Stimulated activated CD4-positive, alpha-beta T cell treated with anti-CD3 and anti-CD28 coated beads, Interleukin-12 subunit alpha, Interleukin-12 subunit beta, amount 100 ng/mL, for 48 hours (primary cell): ENCODE data around the gene NYAP2.

ENCODE experiments used
- DNase-seq, 3 donors: peaks; one replicate each; pipeline ENCODE4 v3.0.0-alpha.2; 2020; ENCODE audit warnings: low read depth in 2 of 3, low spot score in 1 of 3

The NYAP2 gene

GRCh38 chr2:225399504-225399903, at the start of gene NYAP2:
NYAP2 (plus strand) TSS chr2:225399710; CDS start chr2:225408881, 9,171 bp downstream.
- no peak for DNase-seq

GRCh38 chr2:225353579-225354085, 45.9 kb upstream of the NYAP2 start:
- no peak for DNase-seq

GRCh38 chr2:225354281-225354774, 45.2 kb upstream of the NYAP2 start:
- DNase-seq = no peak

GRCh38 chr2:225355788-225356187, 43.7 kb upstream of the NYAP2 start:
- DNase-seq = no peak

GRCh38 chr2:225366731-225367130, 32.8 kb upstream of the NYAP2 start:
- no peak for DNase-seq

GRCh38 chr2:225367482-225367881, 32.0 kb upstream of the NYAP2 start:
- no peak for DNase-seq

- no peak for DNase-seq
Measured at GRCh38 chr2:225378984-225379383, 20.5 kb upstream of the NYAP2 start.

- no peak for DNase-seq
Measured at GRCh38 chr2:225379856-225380255, 19.7 kb upstream of the NYAP2 start.

GRCh38 chr2:225381609-225382008, 17.9 kb upstream of the NYAP2 start:
- DNase-seq = no peak

- no peak for DNase-seq
Measured at GRCh38 chr2:225398372-225398771, 1.1 kb upstream of the NYAP2 start.

GRCh38 chr2:225400060-225400511, 576 bp downstream of the NYAP2 start:
- no peak for DNase-seq

- DNase-seq = no peak
Measured at GRCh38 chr2:225400546-225401400, 1.3 kb downstream of the NYAP2 start.

GRCh38 chr2:225402210-225402776, 2.8 kb downstream of the NYAP2 start:
- no peak for DNase-seq

GRCh38 chr2:225411452-225411851, 11.9 kb downstream of the NYAP2 start:
- no peak for DNase-seq

- no peak for DNase-seq
Measured at GRCh38 chr2:225413786-225414185, 14.3 kb downstream of the NYAP2 start.

- no peak for DNase-seq
Measured at GRCh38 chr2:225414902-225415301, 15.4 kb downstream of the NYAP2 start.

- no peak for DNase-seq
Measured at GRCh38 chr2:225415341-225415740, 15.8 kb downstream of the NYAP2 start.

- DNase-seq = no peak
Measured at GRCh38 chr2:225415792-225416191, 16.3 kb downstream of the NYAP2 start.

GRCh38 chr2:225416616-225417367, 17.3 kb downstream of the NYAP2 start:
- DNase-seq = no peak

GRCh38 chr2:225419033-225419432, 19.5 kb downstream of the NYAP2 start:
- DNase-seq = no peak

- DNase-seq = no peak
Measured at GRCh38 chr2:225422145-225422544, 22.6 kb downstream of the NYAP2 start.
